ENCODE data around the gene KIAA1217. TPM values are rescaled to one million over a fixed set of nuclear protein-coding genes. Genes with fewer than 3 reads are reported as not detected.

KIAA1217 gene
- total RNA-seq, 1 donor from 2014 or later = 121 TPM

GRCh38 chr10:24207781-24208611 is 942 bp upstream of the KIAA1217 start:
- Mint-ChIP-seq H3K4me1 (ENCODE audit: low read depth) (peaks cover 56% of the 10 kb centered on the region), H3K9me3 (ENCODE audit: low read depth) (no peaks in the 10 kb centered on the region), H3K4me3 (ENCODE audit: low read depth) (peak overlapping the region; percentile 90), H3K36me3 (ENCODE audit: insufficient read depth) (peaks cover 3% of the 10 kb centered on the region), H3K27me3 (no peaks in the 10 kb centered on the region), H3K27ac (peak overlapping the region; percentile 94)
- DNase-seq (ENCODE audit: low spot score, unreplicated experiment) = no peak
- TF ChIP-seq CTCF (IDR thresholded peaks at IDR 0.05; ENCODE audit: unreplicated experiment) = no peak

DNA sequence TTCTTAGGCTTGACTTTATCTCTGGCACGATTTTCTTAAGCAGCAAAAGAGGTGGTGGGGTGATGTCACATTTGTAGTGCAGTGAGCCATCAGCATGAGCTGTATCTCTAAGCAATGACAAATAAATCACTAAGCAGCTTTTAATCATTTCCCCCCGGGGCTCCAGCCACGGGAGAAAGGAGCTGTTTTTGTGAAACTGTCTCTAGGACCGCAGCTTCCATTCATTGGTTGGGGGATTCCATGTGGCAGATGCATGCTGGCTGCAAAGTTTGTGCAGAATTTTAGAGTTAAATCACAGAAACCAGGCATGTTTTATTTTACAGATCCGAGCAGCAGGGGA is 464 bp downstream of the KIAA1217 start:
- no peaks in the 10 kb centered on the region for H3K9me3 Mint-ChIP-seq (ENCODE audit: low read depth)
- peaks cover 3% of the 10 kb centered on the region for H3K36me3 Mint-ChIP-seq (ENCODE audit: insufficient read depth)
- H3K4me3 Mint-ChIP-seq (ENCODE audit: low read depth) = peak overlapping the region; percentile 90
- no peak for DNase-seq (ENCODE audit: low spot score, unreplicated experiment)
- peak overlapping the region; percentile 94 for H3K27ac Mint-ChIP-seq
- TF ChIP-seq CTCF (IDR thresholded peaks at IDR 0.05; ENCODE audit: unreplicated experiment) = no peak
- no peaks in the 10 kb centered on the region for H3K27me3 Mint-ChIP-seq
- H3K4me1 Mint-ChIP-seq (ENCODE audit: low read depth) = peaks cover 68% of the 10 kb centered on the region

DNA sequence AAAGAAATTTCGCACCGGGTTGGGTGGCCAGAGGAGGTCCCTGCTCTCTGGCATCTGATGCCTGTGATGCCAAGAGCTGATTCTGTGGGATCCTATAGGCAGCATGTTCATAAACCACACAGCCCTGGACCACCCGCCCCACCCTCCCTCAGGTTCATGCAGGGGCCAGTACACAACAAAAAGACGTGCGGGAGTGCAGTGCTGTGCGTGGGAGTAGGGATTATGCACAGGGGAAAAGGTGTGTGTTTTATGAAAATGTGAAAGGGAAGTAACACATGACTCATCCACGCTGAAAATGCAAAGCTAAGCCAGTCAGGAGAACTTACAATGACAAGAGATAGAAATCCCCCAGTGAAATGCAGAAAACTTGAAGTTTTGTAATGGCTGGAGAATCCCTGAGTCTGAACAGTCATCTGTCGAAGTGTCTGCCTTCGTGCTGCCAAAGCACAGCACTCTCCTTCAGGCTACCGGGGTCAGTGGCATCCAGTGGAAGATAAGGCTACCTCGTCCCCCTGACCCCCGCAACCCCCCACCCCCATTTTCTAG is 1.1 kb downstream of the KIAA1217 start:
- Mint-ChIP-seq H3K27me3 (no peaks in the 10 kb centered on the region), H3K4me3 (ENCODE audit: low read depth) (peak overlapping the region; percentile 90), H3K36me3 (ENCODE audit: insufficient read depth) (peaks cover 3% of the 10 kb centered on the region), H3K27ac (peak overlapping the region; percentile 94), H3K4me1 (ENCODE audit: low read depth) (peaks cover 71% of the 10 kb centered on the region), H3K9me3 (ENCODE audit: low read depth) (no peaks in the 10 kb centered on the region)
- TF ChIP-seq CTCF (IDR thresholded peaks at IDR 0.05; ENCODE audit: unreplicated experiment) = no peak
- DNase-seq (ENCODE audit: low spot score, unreplicated experiment) = no peak

GRCh38 chr10:24210501-24210900 is 1.6 kb downstream of the KIAA1217 start:
- Mint-ChIP-seq H3K9me3 (ENCODE audit: low read depth) (no peaks in the 10 kb centered on the region), H3K27me3 (no peaks in the 10 kb centered on the region), H3K36me3 (ENCODE audit: insufficient read depth) (peaks cover 3% of the 10 kb centered on the region), H3K27ac (peak overlapping the region; percentile 80), H3K4me1 (ENCODE audit: low read depth) (peaks cover 76% of the 10 kb centered on the region), H3K4me3 (ENCODE audit: low read depth) (no peak overlapping the region)
- no peak for TF ChIP-seq CTCF (IDR thresholded peaks at IDR 0.05; ENCODE audit: unreplicated experiment)
- DNase-seq (ENCODE audit: low spot score, unreplicated experiment) = no peak

DNA sequence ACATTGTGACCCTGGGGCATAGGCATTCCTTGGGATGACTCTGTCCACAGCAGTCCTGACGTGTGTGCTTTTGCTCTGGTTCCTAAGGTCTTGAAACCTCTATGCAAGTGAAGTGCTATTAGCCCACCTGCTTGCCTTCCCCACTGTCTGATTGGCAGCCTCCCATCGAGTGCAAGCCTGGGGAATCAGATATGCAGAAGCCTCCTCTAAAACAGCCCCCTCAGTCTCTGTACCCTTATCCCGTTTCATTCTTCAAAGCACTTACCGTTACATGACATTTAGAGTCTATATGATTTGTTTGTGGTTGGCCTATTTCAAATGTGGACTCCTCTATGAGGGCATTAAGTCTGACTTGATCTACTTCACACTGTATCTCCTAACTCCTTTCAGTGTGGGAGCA is 4.3 kb downstream of the KIAA1217 start:
- Mint-ChIP-seq H3K27ac (no peak overlapping the region), H3K36me3 (ENCODE audit: insufficient read depth) (peaks cover 5% of the 10 kb centered on the region), H3K4me3 (ENCODE audit: low read depth) (peak overlapping the region; percentile 16), H3K4me1 (ENCODE audit: low read depth) (peaks cover 61% of the 10 kb centered on the region), H3K27me3 (no peaks in the 10 kb centered on the region), H3K9me3 (ENCODE audit: low read depth) (no peaks in the 10 kb centered on the region)
- no peak for DNase-seq (ENCODE audit: low spot score, unreplicated experiment)
- no peak for TF ChIP-seq CTCF (IDR thresholded peaks at IDR 0.05; ENCODE audit: unreplicated experiment)

Data from progenitor cell of endocrine pancreas (in vitro differentiated cells).